T-helper 22 cell (primary cell): ENCODE data around the gene TMEM171.

ENCODE experiments used
- DNase-seq: peaks from one replicate; pipeline ENCODE4 v3.0.0-alpha.2; 2020; ENCODE audit warnings: low read depth

Gene TMEM171, protein sequence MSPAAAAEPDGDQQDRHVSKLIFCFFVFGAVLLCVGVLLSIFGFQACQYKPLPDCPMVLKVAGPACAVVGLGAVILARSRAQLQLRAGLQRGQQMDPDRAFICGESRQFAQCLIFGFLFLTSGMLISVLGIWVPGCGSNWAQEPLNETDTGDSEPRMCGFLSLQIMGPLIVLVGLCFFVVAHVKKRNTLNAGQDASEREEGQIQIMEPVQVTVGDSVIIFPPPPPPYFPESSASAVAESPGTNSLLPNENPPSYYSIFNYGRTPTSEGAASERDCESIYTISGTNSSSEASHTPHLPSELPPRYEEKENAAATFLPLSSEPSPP

DNA sequence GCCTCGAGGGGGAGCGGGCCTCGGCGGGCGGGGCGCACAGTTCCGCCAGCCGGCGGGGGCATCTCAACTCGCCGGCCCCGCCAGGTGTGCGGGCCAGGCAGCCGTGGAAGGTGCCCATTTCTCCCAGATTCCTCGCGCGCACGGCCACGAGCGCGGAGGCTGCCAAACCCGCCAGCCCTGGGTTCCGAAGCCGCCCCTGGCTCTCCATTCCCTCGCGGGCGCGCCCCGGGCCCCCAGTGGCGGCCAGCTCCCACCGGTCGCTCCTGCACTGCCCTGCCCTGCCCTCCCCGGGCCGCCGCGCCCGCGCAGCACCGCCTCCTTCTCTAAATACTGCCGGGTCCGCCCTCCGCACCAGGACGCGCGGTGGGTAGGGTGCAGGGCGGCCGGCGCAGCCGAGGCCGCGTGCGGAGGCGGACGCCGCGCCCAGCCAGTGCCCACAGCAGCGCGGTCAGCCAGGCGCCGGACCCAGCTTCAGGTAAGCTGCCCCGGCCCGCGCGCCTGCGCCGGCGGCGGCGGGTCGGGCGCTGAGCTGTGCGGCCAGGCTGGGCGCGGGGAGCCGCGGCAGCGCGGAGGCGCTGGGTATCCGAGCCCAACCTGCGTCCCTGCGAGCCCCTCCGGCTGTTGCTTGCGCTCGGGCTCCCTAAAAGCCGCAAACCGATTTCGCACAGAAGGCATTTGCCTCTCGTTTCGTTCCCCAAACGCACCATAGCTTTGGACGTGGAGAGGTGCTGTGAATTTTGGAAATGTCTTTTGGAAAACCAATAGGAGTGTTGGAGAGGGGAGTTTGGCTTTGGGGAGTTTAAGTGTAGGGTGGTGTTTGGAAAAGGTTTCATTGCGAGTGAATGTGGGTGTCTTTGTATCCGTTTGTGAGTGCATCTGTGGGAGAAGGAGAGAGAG is at the start of gene TMEM171:
Gene TMEM171, plus strand, starts transcription at position 354 of the 897 bp plus-strand sequence. CDS start 2,799 bp downstream, outside the sequence.
- no peak for DNase-seq

DNA sequence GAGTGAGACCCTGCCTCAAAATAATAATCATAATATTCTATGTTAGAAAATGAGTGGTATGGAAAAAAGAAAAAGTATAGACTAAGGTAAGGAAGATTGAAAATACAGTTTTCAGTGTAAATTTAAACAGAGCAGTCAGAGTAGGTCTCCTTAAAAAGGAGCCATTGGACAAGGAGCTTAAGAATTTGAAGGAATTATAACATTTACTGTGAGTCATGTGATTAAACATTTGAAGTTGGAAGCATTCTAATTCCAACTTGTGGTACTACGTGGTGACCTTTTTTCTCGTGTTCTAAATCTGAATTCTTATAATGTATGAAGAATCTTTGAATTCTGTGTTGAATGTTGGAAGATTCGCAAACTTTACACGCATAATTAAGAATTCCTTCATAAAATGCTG is 39.3 kb upstream of the TMEM171 start:
- DNase-seq = no peak

DNA sequence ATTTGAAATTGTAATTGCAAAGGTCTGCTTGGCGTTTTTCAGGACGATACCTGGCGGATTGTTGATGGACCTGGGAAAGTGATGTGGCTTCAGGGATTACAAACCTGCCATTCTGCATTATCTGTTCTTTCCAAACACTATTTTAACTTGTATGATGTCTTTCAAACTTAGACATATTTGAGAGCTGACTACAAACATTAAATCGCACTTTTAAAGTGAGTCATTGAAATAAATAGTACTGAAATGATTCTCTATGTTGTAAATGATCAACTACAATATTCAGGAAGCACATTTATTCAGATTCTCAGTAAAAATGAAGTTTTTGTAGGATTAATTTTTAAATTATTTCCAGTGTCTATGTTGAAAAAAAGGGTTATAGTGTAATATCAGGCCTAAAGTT is 32.3 kb upstream of the TMEM171 start:
- DNase-seq = no peak

DNA sequence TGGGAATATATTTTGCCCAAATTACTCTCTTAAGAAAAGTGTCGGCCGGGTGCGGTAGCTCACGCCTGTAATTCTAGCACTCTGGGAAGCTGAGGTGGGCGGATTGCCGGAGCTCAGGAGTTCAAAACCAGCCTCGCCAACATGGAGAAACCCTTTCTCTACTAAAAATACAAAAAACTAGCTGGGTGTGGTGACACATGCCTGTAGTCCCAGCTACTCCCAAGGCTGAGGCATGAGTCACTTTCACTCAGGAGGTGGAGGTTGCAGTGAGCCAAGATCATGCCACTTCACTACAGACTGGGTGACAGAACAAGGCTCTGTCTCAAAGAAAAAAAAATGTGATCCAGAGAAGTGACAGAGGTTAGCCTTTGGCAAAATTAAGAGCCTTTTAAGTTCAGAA is 26.4 kb upstream of the TMEM171 start:
- no peak for DNase-seq

DNA sequence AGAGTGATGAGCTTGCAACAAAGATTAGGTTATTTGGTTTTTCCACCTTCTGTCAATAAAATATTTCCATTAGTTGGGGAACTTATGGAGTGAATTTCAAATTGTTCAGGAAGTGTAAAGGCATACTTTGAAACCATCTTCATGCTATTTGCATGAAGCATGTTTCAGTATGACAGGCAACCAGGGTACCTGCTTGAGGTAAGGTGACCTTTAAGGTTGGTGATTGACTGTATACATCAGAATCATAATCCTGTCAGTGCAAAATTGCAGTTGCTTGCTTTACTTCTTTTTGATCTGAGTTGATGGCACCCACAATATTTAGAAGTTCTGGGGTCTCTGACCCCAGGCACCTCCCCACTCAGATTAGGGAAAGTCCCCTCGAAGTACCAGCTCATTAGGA is 26.0 kb upstream of the TMEM171 start:
- no peak for DNase-seq

- DNase-seq = no peak
Measured at GRCh38 chr5:73095564-73096238, 24.7 kb upstream of the TMEM171 start.

DNA sequence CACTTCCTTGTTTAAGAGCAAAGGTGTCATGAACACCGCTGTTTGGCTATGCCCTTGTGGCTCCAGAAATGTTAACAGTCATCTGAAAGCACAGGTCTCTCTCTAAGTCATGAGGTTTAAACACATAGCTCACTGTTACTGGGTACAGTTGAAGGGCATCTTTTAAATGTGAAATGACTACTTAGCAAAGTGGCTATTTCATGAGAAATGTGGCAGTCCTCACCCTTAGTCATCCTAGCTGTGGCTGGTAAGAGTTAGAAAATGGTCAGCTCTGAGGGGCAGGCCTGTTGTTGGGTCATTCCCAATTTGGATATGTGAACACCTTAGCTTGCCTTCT is 24.2 kb upstream of the TMEM171 start:
- DNase-seq = no peak

- no peak for DNase-seq
Measured at GRCh38 chr5:73097740-73098139, 22.6 kb upstream of the TMEM171 start.

DNA sequence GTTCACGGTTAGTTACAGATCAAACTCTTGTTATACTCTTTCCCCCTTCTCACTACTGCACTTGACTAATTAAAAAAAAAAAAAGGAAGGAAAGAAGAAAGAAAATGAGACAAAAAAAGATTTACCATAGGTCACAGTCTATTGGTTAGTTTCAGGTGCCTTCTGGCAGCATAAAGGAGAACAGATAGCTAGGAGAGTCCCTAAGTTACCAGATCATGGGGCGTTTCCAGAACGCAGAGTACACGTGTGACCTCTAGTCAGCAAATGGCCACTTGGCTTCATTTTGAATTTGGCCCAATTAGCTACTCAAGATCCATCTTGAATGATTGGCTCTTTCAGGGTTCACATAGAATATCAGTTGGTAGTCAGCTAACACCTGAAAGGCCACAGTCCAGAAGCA is 20.3 kb upstream of the TMEM171 start:
- DNase-seq = no peak

- DNase-seq = no peak
Measured at GRCh38 chr5:73103870-73104299, 16.5 kb upstream of the TMEM171 start.

DNA sequence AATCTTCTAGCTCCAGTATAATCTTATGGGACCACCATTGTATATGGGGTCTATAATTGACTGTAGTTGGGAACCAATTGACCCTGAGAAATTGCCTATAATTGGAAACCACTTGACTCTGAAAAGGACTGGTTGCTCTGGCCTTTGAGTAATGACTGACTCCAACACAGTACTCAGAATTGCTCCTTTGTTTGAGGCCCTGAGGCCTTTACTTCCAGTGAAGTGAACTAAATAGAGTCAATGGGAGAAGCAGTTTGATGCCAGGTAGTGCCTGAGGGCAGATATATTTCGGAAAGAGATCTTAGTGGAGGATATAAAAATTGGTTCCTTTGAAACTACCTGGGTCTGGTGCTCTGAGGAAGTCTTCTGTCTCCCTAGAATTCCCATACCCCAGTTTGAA is 16.0 kb upstream of the TMEM171 start:
- no peak for DNase-seq

GRCh38 chr5:73106335-73106734 is 14.0 kb upstream of the TMEM171 start:
- DNase-seq = no peak

DNA sequence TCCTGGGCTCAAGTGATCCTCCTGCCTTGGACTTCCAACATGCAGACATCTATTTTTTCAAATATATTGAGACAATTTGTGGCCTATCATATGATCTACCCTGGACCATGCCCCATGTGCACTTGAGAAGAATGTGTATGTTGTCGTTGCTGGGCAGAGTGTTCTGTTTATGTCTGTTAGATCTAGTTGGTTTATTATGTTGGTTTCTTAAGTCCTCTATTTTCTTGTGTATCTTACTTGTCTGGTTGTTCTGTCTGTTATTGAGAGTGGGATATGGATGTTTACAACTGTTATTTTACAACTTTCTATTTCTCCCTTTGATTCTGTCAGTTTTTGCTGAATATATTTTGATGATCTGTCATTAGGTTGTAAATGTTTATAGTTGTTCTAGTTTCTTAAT is 10.2 kb upstream of the TMEM171 start:
- no peak for DNase-seq

- no peak for DNase-seq
Measured at GRCh38 chr5:73111536-73111935, 8.8 kb upstream of the TMEM171 start.

DNA sequence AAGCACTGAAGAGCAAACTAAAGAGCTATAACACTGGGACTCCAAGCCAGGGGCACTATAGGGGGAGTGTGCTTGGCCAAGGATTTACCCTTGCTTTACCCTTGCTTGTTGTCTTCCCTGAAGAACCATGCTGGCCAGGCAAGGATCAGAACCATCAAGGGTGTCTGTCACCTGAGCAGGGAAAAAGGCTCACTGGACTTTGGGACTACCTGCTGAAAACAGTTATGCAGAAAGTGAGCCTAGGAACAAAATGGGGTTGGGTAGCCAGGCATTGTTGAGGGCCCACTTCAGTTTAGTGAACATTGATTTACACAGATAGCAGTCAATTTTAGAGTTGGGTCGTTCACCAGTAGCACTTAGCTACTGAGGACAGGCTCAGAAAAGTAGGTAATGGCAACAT is 8.0 kb upstream of the TMEM171 start:
- DNase-seq = no peak

GRCh38 chr5:73114044-73114688 is 6.2 kb upstream of the TMEM171 start:
- no peak for DNase-seq

- DNase-seq = no peak
Measured at GRCh38 chr5:73115399-73116051, 4.8 kb upstream of the TMEM171 start.

GRCh38 chr5:73116506-73116905 is 3.9 kb upstream of the TMEM171 start:
- no peak for DNase-seq

- DNase-seq = no peak
Measured at GRCh38 chr5:73117088-73117740, 3.2 kb upstream of the TMEM171 start.

- DNase-seq = no peak
Measured at GRCh38 chr5:73118391-73118973, 1.9 kb upstream of the TMEM171 start.
